Fibroblast of skin of abdomen (primary cell): Measurements from ENCODE around the gene ZNF775.

Experiments used
- DNase-seq: peaks from one replicate; pipeline ENCODE4 v3.0.0-alpha.2; 2013

ZNF775 gene

GRCh38 chr7:150346922-150347321 is 32.2 kb upstream of the ZNF775 start:
- DNase-seq = no peak

GRCh38 chr7:150351587-150352194 is 27.4 kb upstream of the ZNF775 start:
- no peak for DNase-seq

GRCh38 chr7:150355666-150356059 is 23.5 kb upstream of the ZNF775 start:
- DNase-seq = no peak

- DNase-seq = peak; percentile 18
These were observed 22.7 kb upstream of the ZNF775 start for GRCh38 chr7:150356265-150356897.

DNA sequence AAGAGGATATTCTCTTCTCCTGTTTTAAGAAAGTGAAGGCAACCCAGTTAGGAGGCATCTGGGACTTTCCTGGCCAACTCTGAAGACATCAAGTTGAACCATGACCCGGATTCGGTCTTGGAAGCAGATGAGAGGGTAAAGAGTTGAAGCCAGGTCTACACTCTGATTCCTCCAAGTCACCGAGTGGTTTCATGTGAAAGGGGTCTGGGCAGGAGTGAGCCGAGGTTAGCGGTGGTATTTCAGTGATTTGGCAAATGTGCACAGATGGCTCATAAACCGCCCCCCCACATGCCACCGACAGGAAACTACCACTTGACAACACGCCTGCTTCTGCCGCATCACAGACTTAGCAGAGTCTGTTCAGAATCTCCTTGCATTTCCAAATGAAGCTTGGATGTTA is 21.9 kb upstream of the ZNF775 start:
- no peak for DNase-seq

DNA sequence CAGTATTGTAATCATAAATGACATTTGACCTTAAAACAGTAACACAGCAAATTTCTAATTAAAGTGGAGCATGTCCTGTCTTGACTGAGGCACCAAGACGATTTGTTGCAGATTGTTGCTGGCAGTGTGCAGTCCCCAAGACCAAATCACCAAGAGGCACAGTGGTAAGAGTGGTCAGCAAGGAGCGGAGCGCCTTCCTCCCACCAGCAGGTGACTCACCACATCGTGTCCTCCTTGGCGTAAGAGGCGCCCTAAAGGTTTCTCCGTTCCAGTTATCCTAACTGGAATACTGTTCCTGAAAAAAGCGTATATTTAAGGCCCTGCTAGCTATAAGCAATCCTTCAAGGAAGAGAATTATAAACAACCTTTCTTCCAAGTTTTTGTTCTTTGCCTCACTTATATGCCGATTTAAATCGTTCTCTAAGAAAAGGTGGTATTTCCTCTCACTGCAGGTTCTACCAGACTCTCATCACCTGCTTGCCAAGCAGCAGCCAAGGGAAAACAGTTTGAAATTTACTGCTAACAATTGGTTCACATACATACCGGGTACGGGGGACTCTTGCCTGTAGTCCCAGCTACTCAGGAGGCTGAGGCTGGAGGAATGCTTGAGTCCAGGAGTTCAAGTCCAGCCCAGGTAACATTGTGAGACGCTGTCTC is 21.2 kb upstream of the ZNF775 start:
- no peak for DNase-seq

DNA sequence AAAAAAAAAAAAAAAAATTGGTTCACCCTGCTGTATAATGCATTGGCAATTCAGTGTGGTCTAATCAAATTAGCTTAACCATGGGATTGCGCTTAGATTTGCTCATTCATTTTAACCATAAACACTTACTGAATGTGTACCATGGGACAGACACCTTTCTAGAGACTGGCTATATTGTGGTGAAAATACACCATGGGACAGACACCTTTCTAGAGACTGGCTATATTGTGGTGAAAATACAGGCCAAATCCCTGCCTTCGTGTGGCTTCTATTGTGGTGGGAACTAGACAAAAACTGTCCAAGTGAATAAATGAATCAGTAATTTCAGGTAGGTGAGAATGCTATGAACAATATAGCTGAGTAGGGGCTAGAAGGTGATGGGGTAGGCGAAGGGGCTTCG is 20.7 kb upstream of the ZNF775 start:
- no peak for DNase-seq

DNA sequence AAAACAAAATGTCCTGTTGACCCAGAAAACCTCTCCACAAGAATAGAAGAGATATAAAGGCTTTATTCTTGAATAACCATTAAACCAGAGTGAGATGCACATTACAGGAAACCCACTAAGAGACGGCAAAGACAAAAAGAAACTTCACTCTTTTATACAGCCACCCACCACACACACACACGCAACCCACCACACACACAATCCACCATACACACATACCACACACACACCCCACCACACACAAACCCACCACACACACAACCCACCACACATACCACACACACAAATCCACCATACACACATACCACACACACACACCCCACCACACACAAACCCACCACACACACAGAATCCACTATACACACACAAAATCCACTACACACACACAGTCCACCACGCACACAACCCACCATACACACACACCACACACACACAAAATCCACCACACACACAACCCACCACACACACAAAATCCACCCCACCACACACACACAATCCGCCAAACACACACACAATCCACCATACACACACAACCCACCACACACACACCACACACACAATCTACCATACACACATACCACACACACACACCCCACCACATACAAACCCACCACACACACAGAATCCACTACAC is 20.0 kb upstream of the ZNF775 start:
- no peak for DNase-seq

- no peak for DNase-seq
These were observed 19.3 kb upstream of the ZNF775 start for GRCh38 chr7:150359622-150360362.

DNA sequence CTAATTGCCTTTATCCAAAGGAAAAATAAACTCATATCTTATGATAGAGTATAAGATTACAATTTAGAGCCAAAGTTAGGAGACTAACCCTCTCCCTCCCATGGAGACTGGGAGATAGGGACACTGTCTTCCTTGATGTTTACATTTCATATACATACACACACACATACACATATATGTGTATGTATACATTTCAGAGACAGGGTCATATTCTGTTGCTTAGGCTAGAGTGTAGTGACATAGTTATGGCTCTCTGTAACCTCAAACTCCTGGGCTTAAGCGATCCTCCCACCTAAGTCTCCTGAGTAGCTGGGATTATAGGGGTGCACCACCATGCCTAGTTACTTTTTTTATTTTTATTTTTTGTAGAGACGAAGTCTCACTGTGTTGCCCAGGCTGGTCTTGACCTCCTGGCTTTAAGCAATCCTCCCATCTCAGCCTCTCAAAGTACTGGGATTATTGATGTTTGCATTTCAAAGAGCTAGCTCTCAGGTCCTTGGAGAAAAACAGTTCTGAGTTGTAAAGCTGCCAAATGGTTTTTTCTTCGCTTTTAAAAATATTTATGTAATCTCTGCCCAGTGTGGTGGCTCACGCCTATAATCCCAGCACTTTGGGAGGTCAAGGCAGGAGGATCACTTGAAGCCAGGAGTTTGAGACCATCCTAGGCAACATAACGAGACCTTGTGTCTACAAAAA is 18.6 kb upstream of the ZNF775 start:
- DNase-seq = no peak

- DNase-seq = no peak
These were observed 17.7 kb upstream of the ZNF775 start for GRCh38 chr7:150361402-150361801.

- DNase-seq = no peak
These were observed 17.1 kb upstream of the ZNF775 start for GRCh38 chr7:150361807-150362621.

- no peak for DNase-seq
These were observed 15.8 kb upstream of the ZNF775 start for GRCh38 chr7:150363370-150363769.

DNA sequence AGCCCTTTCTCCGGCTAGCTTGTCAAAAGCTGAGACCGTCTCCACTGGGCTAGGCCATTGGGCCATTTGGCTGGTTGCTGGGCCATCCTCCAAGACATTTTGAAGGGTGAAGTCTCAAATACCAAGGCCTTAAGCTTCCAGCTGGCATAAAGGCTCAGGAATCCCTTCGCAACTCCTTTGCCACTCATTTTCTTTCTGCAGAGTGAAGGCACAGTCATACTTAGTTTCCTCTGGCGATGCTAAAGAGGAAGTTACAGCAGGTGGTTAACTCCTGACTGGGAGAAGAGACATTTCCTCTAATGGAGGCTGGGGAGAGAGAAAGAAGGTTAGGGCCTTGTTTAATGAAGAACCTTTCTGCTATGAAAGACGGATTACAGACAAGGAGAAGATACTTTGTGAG is 15.3 kb upstream of the ZNF775 start:
- no peak for DNase-seq

- DNase-seq = no peak
These were observed 13.9 kb upstream of the ZNF775 start for GRCh38 chr7:150365194-150365593.

GRCh38 chr7:150365673-150366398 is 13.3 kb upstream of the ZNF775 start:
- DNase-seq = no peak

DNA sequence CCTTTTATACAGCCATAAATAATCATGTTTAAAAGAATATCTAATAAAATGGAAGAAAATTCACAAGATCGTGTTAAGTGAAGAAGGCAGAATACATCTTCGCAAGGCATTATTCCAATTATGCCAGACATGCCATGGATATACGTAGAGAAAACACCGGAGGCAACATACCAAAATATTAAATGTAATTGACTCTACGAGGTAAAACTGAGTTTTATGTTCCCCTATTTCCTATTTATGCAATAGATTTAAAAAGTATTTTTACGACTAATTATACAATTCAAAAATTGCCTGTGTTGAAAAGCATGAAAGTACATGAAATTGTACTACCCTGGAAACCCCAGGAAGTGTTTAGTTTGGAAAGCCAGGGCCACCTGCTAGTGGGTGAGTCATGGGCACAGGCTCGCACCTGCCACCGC is 11.4 kb upstream of the ZNF775 start:
- no peak for DNase-seq

DNA sequence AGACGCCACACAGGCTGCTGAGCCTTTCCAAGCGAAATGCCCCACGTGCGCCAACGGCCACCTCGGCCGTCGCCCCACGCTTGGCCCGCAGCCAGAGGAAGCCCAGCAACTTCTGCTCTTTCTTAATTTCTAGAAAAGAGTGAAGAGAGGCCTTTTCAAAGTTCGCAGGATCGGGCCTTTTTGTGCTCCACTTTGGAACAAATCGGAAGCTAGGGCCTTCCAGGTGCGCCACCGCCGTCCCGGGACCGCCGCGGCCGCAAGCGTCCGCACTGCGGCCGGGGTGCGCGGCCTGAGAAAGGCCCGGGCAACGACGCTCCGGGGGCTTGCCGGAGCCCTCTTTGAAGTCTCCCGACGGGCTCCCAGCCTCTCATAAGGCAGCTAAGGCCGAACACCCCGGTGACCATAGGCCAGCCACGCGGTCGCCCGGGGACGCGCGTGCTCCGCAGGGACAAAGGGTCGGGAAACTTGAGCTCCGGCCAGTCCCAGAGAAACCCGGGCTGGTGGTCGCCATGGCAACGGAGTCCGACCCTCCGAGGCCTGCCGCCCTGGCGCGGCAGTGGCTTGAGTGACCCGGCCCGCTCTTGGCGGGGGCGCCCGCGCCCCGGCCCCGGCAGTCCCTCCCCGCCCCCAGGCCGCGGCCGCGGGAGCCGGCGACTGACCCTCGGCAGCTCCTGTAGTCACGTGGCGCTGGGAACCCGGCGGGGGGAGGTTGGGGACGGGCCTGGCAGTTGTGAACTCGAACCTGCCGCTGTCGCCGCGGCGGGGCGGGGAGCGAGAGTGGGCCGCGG is 10.8 kb upstream of the ZNF775 start, which contains the start of gene REPIN1:
TSS of gene REPIN1 (plus strand) at position 727 of the 788 bp plus-strand sequence. CDS start 890 bp downstream, outside the sequence.
- peak; percentile 85 for DNase-seq

DNA sequence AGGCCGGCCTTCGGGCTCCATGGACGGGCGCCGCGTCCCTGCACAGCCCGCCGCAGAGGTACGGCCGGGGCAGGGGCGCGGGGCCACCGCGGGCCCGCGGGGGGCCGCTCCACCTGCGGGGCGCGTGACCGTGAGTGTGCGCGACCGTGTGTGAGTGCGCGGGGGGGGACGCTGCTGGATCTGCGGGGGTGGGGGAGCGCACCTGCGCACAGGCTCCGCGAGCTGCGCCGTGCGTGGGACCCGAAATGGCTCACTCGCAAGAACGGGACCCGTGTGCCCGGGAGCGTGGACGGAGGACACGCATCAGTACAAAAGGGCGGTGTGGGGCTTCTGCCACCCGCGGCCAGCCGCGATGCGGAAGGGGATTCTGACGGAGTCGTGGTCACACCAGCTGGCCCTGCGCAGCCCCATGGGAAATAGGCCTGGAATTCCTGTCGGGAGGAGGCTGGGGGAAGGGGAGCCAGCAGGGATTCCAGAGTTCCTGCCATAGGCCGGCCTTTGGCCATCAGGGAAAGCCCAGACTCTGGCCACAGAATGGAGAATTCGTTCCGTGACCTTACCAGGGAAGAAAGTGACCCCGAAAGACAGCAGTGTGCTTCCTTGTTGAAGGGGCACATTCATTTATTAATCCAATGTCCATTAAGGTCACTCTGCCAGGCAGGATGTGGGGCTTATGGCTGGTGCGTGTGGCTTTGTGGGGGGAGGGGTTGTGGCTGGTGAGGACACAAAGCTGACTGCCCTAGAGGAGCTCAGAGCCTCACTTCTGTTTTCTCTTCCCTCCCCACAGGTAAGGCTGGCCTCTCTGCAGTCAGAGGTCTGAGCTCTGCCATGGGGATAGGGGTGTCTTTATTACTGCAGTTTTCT is 10.0 kb upstream of the ZNF775 start:
- DNase-seq = peak; percentile 67
